ENCODE measurements around the gene APMAP.

GRCh38 chr20:24918579-24919566 is 73.7 kb downstream of the APMAP start:
- TF ChIP-seq CTCF (IDR thresholded peaks at IDR 0.05) (no peak), POLR2AphosphoS5 (IDR thresholded peaks at IDR 0.05; ENCODE audit: insufficient read depth in 1 of 2, low read depth in 1 of 2) (no peak), POLR2A (IDR thresholded peaks at IDR 0.05) (no peak)
